ENCODE data around the gene RFX7.

DNA sequence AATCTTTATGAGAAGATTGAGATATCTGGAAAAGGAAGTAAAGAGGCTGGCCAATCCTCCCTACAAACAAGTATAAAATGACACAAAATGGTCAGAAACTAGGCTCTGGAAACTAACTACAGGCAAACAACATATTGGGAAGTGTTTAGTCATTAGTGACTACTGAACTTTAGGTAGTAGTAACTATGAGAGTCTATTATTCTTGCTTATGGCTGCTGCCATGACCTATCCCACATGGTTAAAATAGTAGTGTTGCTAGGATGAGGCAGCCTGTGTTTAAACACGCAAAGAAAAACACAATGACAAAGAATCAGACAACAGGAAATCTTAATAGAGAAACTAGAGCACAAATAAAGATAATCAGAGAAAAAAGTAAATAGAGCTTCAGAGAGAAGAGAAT lies 67.9 kb downstream of the RFX7 start:
- TF ChIP-seq POLR2AphosphoS5 (IDR thresholded peaks at IDR 0.05; ENCODE audit: low read depth, low read length), result no peak
- TF ChIP-seq SIN3A (IDR thresholded peaks at IDR 0.05; ENCODE audit: borderline replicate concordance, insufficient read depth, low read length), result no peak
